GM18505 (cell line): Measurements from ENCODE around the gene KCNIP1.

Experiments used
- ATAC-seq: cut with Tn5 transposase; IDR thresholded peaks from one replicate; pipeline ENCODE4 v1.9.1; 2021; ENCODE audit not compliant: unreplicated experiment
- POLR2A ChIP-seq: IDR thresholded peaks from 4 replicates; pipeline ENCODE4 v1.6.1; 2011; ENCODE audit warnings: borderline replicate concordance; ENCODE audit not compliant: insufficient read depth, insufficient read length; ENCODE audit errors: extremely low read depth

Gene KCNIP1

GRCh38 chr5:170603109-170603508 lies 99.3 kb downstream of the KCNIP1 start:
- ATAC-seq = no peak
- no peak for TF ChIP-seq POLR2A

DNA sequence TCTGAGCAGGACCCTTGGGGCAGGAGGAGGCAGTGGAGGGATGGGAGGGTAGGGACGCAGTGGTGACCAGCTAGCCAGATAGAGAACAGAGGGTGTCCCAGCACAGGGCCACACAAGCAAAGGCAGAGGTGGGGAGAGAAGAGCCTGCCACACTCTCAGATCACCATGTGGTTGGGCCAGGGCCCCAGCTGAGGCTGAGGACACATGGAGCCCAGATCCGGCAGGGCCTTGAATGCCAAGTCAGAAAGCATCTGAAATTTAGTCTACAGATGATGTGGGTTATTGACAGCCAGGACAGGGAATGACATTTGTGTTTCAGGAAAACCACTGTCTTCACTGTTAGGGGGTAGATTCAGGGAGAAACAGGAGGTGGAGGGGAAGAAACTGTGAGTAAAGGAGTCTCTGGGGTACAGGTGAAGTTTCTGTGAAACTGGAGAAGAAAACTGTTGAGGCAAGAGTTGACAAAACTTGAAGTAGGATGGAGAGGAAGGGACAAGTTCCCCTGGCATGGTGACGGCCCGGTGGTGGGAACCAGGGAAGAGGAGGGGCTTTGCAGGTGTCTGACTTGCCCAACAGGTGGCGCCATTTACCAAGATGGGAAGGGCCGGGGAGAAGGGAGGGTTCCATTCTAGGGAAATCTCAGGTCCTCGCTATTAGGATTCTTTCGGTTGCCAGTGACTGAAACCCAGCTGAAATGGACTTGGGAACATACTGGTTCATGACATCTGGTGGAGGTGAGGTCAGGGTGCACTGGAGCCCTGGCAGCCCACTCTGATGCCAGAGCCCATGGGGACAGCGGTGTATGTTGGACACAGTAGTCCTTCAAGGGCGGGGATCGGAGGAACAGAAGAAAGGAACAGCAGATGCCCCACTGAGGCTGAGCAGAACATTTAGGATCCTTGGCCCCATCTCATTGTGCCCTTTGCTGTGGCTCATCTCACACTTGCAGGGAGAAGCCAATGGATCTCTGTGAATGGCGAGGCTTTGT lies 100.1 kb downstream of the KCNIP1 start:
- no peak for TF ChIP-seq POLR2A
- ATAC-seq = no peak

- TF ChIP-seq POLR2A = no peak
- no peak for ATAC-seq
Measured at GRCh38 chr5:170606941-170607340, 103.1 kb downstream of the KCNIP1 start.

- no peak for ATAC-seq
- TF ChIP-seq POLR2A = no peak
Measured at GRCh38 chr5:170611449-170612090, 107.8 kb downstream of the KCNIP1 start.

DNA sequence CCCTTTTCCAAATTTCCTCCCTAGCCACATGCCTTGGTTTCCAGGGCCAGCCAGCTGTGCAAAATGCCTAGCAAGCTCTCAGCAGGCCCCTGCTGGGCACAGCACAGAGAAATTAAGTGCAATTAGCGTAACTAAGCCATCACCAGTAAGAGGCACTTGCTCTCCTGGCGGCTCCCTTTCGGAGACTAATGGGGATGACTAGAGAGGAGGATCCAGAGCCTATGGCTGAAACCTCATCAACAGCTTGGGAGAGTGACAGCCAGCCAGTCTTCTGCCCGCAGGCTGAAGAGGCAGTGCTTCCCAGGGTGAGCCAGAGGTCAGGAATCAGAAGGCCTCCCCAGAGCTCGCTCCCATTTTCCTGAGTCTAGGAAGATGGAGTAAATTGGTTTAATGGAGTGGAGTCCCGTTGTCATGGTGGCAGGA lies 108.4 kb downstream of the KCNIP1 start:
- ATAC-seq = no peak
- no peak for TF ChIP-seq POLR2A

GRCh38 chr5:170614065-170614490 lies 110.3 kb downstream of the KCNIP1 start:
- ATAC-seq = no peak
- TF ChIP-seq POLR2A = no peak

- ATAC-seq = no peak
- no peak for TF ChIP-seq POLR2A
Measured at GRCh38 chr5:170614720-170615119, 110.9 kb downstream of the KCNIP1 start.

DNA sequence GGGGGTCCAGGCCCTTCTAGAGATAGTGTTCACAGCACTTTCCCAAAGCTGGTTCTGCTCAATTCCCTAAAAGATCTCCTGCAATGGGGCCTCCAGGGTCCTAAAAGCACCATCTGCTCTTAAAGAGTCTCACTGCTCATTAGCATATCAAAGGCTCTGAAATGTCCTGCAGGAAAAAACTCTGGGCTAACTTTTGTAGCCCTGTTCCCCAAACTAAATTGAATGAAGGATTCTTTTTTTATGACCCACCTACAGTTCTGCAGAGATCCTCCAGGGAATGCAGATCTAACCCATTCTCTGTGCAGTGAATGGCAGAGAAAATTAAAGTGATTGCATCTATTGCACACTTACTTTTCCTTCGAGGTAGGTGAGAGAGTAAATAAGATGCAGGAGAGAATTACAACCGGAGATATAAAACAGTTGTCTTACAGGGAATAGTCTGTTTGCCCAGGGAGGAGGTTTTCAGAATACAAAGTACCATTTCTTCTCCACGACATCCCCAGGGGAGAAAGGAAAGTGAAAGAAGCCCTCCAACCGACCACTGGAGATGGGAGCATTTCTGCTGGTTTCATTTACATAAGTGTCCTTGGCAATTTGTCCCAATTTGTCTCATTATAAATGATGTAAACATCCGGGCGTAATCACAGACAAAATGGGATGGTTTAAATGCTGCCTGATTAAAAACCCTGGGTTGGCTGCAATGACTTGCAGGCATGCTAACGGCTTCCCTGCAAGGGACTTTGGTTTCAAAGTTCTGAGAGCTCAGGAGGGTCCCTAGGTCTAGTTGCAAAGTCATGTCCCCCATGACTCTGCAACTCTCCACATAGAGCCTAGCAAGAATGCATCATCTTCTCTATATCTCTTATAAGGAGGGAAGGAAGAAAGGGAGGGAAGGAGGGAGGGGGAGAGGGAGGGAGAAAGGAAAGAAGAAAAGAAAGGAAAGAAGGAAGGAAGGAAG lies 114.0 kb downstream of the KCNIP1 start:
- ATAC-seq = no peak
- TF ChIP-seq POLR2A = no peak

DNA sequence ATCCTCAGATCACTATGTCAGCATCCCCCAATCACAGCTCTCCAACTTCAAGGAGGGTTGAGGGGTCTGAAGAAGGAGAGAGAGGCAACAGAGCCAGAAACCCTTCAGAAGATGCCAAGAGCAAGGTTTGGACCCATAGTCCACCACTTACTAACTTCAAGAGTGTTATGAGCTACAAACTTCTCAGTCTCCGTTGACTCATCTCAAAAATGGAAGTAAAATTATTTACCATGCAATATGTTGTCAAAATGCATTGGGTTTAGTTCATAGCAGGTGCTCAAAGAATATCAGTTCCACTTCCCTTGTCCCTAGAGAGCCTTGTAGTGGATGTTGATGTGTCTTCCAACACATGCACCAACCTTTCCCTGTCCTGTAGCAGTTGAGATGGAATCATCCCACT lies 116.0 kb downstream of the KCNIP1 start:
- no peak for ATAC-seq
- no peak for TF ChIP-seq POLR2A

DNA sequence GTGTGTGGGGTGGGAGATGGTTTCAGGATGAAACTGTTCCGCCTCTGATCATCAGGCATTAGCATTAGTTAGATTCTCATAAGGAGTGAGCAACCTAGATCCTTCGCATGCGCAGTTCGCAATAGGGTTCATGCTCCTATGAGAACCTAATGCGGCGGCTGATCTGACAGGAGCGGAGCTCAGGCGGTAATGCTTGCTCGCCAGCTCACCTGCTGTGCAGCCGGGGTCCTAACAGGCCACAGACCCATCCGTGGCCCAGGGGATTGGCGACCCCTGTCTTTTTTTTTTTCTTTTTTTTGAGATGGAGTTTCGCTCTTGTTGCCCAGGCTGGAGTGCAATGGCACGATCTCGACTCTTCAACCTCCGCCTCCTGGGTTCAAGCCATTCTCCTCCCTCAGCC lies 119.1 kb downstream of the KCNIP1 start:
- no peak for ATAC-seq
- TF ChIP-seq POLR2A = no peak

- no peak for ATAC-seq
- TF ChIP-seq POLR2A = no peak
Measured at GRCh38 chr5:170623576-170624181, 119.9 kb downstream of the KCNIP1 start.

DNA sequence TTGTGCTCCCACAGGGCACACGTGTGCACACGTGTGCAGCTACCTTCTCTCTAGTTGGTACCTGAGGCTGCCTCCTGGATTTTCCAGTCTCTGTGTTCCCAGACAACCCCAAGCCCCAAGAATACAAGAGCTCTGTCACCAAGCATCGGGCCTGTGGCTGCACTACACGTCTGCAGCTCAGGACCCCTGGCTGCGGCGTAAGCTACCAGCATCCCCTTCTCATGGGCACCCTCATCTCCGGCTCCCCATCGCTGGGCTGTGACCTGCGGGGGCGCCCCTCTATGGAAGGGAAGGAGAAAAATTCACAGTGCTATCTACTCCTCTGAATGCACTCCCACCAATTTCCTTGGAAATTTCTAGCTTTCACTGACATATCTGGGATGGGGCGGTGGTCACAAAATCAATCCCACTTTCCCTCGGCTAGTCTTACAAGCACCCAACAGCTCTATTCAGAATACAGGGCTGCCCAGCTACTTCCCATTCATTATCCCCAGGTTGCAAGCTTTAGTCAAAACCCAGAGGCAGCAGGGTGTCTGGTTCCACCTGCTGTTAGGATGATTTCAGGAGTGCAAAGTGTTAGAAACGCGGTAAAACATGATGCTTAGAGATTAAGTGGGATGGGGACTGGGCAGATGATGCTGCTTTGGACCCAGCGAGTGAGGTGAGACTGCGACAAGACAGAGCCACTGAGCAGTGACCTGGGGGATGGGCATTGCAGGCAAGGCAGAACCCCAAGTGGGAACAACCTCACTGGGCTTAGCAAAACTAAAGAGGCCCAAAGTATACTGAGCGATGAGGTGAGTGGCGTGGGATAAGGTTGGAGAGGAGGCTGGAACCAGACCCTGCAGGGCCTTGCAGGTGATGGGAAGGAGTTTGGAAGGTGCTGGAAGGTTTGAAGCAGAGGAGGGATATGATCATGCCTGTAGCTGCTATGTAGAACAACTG lies 121.7 kb downstream of the KCNIP1 start:
- ATAC-seq = no peak
- no peak for TF ChIP-seq POLR2A

DNA sequence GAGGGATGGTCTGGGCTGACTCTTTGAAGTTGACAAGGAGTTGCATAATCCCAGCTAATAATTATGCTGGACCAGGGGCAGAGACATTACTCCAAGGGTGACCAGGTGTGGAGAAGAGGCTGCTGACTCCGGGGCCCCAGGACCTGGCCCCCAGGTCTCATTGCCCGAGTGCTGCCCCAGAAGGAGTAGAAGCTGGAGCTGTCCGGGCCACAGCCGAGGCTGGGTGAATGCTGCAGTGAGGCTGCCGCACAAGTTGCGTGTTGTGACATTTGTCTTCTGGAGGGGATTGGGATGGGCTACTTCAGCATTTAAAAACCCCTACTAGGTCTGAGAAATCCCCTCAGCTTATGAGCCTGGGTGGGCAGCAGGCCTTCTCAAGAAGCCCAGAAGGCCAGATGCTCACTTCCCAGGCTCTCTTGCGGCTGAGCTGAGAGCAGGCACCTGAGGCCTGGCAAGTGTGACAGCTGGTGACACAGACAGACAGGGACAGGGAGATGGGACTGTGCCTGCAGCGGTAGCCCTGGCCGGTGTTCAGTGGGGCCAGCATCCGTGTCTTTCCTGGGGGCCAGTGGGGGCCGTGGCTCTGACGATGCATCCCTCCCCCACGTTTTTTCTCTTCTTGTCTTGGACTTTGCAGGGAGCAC lies 122.8 kb downstream of the KCNIP1 start:
- no peak for ATAC-seq
- TF ChIP-seq POLR2A = no peak
